WTC11 (cell line): ENCODE measurements around the gene EPHA4. TPM values are rescaled to one million over a fixed set of nuclear protein-coding genes. Genes with fewer than 3 reads are reported as not detected.

Experiments used
- ATAC-seq: fragments of 200-7000 bp; cut with Tn5 transposase; 2 replicates; pipeline ENCODE4 v1.10.0; 2021; ENCODE audit warnings: mild to moderate bottlenecking, moderate library complexity
- CTCF ChIA-PET: fragments of 300-600 bp; sonication (Branson Sonifier 250); formaldehyde crosslinking; loops from one replicate; lab custom pipeline; 2021; ENCODE audit warnings: antibody characterized with exemption; lab: Charles Lee
- POLR2A ChIA-PET: fragments of 350-600 bp; sonication (Branson Sonifier 250); formaldehyde crosslinking; loops from one replicate; lab custom pipeline; 2021; ENCODE audit warnings: antibody characterized with exemption; lab: Charles Lee
- DNase-seq: peaks from one replicate; pipeline ENCODE4 v3.0.0; 2021; ENCODE audit warnings: low spot score
- H3K27ac Mint-ChIP-seq: 2 replicates; pipeline ENCODE4 v1.8.0; 2021; ENCODE audit warnings: mixed read lengths
- H3K27me3 Mint-ChIP-seq: 2 replicates; pipeline ENCODE4 v1.8.0; 2021; ENCODE audit warnings: low read depth, mild to moderate bottlenecking, moderate library complexity, mixed read lengths
- H3K36me3 Mint-ChIP-seq: 2 replicates; pipeline ENCODE4 v1.8.0; 2021; ENCODE audit warnings: mixed read lengths
- H3K4me1 Mint-ChIP-seq: 2 replicates; pipeline ENCODE4 v1.8.0; 2022; ENCODE audit warnings: mixed read lengths
- H3K4me3 Mint-ChIP-seq: 2 replicates; pipeline ENCODE4 v1.8.0; 2021; ENCODE audit warnings: mild to moderate bottlenecking, moderate library complexity, mixed read lengths
- H3K9me3 Mint-ChIP-seq: 2 replicates; pipeline ENCODE4 v1.8.0; 2021; ENCODE audit warnings: mixed read lengths
- CBFB ChIP-seq: sonication (generic); formaldehyde crosslinking; IDR thresholded peaks from 2 replicates; pipeline ENCODE4 v1.8.1; 2022; ENCODE audit warnings: mild to moderate bottlenecking, low read depth, missing genetic modification reagents
- ESRRA ChIP-seq: sonication (generic); formaldehyde crosslinking; IDR thresholded peaks from 2 replicates; pipeline ENCODE4 v1.8.1; 2022; ENCODE audit warnings: mild to moderate bottlenecking, missing genetic modification reagents, borderline replicate concordance
- FOXJ3 ChIP-seq: sonication (generic); formaldehyde crosslinking; IDR thresholded peaks from 2 replicates; pipeline ENCODE4 v1.9.0; 2021; ENCODE audit warnings: missing genetic modification reagents, mild to moderate bottlenecking, borderline replicate concordance
- FOXK1 ChIP-seq: sonication (generic); formaldehyde crosslinking; IDR thresholded peaks from 2 replicates; pipeline ENCODE4 v1.8.0; 2022; ENCODE audit warnings: mild to moderate bottlenecking, moderate library complexity, missing genetic modification reagents
- GTF2I ChIP-seq: fragments of 250-450 bp; sonication (Bioruptor Pico); conservative IDR thresholded peaks from 2 replicates; pipeline ENCODE4 v1.4.0; 2021; ENCODE audit warnings: mild to moderate bottlenecking
- JUN ChIP-seq: sonication (generic); formaldehyde crosslinking; IDR thresholded peaks from 2 replicates; pipeline ENCODE4 v1.8.0; 2023; ENCODE audit warnings: mild to moderate bottlenecking, missing genetic modification reagents
- NFE2L1 ChIP-seq: sonication (generic); formaldehyde crosslinking; IDR thresholded peaks from 2 replicates; pipeline ENCODE4 v1.8.1; 2023; ENCODE audit warnings: missing genetic modification reagents
- NFYB ChIP-seq: sonication (generic); formaldehyde crosslinking; conservative IDR thresholded peaks from 2 replicates; pipeline ENCODE4 v1.8.0; 2022; ENCODE audit warnings: low read depth, missing genetic modification reagents
- RORB ChIP-seq: fragments of 250-450 bp; sonication (Bioruptor Pico); IDR thresholded peaks from 2 replicates; pipeline ENCODE4 v1.9.0; 2021; ENCODE audit warnings: mild to moderate bottlenecking
- SMAD3 ChIP-seq: sonication (generic); formaldehyde crosslinking; IDR thresholded peaks from 2 replicates; pipeline ENCODE4 v1.8.0; 2022; ENCODE audit warnings: missing genetic modification reagents, mild to moderate bottlenecking, borderline replicate concordance
- SOX15 ChIP-seq: fragments of 250-450 bp; sonication (Bioruptor Pico); IDR thresholded peaks from 2 replicates; pipeline ENCODE4 v1.9.0; 2021; ENCODE audit warnings: mild to moderate bottlenecking
- ZNF138 ChIP-seq: sonication (generic); formaldehyde crosslinking; conservative IDR thresholded peaks from 2 replicates; pipeline ENCODE4 v1.8.1; 2022; ENCODE audit warnings: mild to moderate bottlenecking, moderate library complexity, missing genetic modification reagents
- ZNF232 ChIP-seq: sonication (generic); formaldehyde crosslinking; IDR thresholded peaks from 2 replicates; pipeline ENCODE4 v1.8.0; 2022; ENCODE audit warnings: mild to moderate bottlenecking, missing genetic modification reagents
- ZNF317 ChIP-seq: sonication (generic); formaldehyde crosslinking; IDR thresholded peaks from 2 replicates; pipeline ENCODE4 v1.8.1; 2023; ENCODE audit warnings: low read depth, mild to moderate bottlenecking, moderate library complexity, missing genetic modification reagents, borderline replicate concordance
- total RNA-seq: library from RNA; stranded (reverse); gene quantifications from 3 replicates; pipeline ENCODE4 v1.2.3, GENCODE V29; 2021
- TF ChIP-seq, protein P1 (sequence below): sonication (generic); formaldehyde crosslinking; conservative IDR thresholded peaks from 2 replicates; pipeline ENCODE4 v1.8.1; 2023; ENCODE audit warnings: mild to moderate bottlenecking, low read depth, missing genetic modification reagents, moderate library complexity
- TF ChIP-seq, protein P2 (sequence below): fragments of 250-450 bp; sonication (Bioruptor Pico); IDR thresholded peaks from 2 replicates; pipeline ENCODE4 v1.9.0; 2021; ENCODE audit warnings: mild to moderate bottlenecking
- TF ChIP-seq, protein P3 (sequence below): sonication (generic); formaldehyde crosslinking; IDR thresholded peaks from 2 replicates; pipeline ENCODE4 v1.8.0; 2022; ENCODE audit warnings: mild to moderate bottlenecking, missing genetic modification reagents
- TF ChIP-seq, protein P4 (sequence below): fragments of 200-600 bp; IDR thresholded peaks from 2 replicates; pipeline ENCODE4 v1.8.0; 2022; ENCODE audit warnings: antibody characterized with exemption
- TF ChIP-seq, protein P5 (sequence below): sonication (generic); formaldehyde crosslinking; IDR thresholded peaks from 2 replicates; pipeline ENCODE4 v1.8.1; 2023; ENCODE audit warnings: mild to moderate bottlenecking, missing genetic modification reagents, moderate library complexity
- TF ChIP-seq, protein P6 (sequence below): fragments of 250-450 bp; sonication (Bioruptor Pico); conservative IDR thresholded peaks from 2 replicates; pipeline ENCODE4 v1.9.0; 2021; ENCODE audit warnings: mild to moderate bottlenecking

The EPHA4 gene
- total RNA-seq, 1 experiment from 2014 or later = 11.0 TPM

DNA sequence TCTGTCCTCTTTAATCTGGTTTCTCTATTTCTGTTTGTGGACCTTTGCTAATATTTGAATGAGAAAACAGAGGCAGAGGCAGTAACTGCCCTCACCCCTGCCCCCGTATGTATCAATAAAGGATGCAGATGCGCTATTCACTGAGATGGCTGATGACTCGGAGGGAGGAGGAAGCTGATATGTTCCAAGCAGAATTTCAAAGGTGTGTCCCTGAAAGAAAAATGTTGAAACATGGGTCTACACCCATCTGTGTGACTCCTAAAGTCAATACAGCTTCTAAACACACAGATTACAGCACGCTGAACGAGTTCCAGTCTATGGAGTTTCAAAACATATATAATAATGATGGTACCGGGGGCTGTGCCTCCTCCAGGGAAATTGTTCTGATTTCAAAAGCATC, 38.8 kb downstream of the EPHA4 start:
- ATAC-seq (no peak), DNase-seq (no peak)
- peaks cover 3% of the 10 kb centered on the region; the same call in 1 of the 2 replicates for H3K9me3 Mint-ChIP-seq
- H3K36me3 Mint-ChIP-seq = 0 out of 2 replicates have a peak, but pooled peaks cover 2% of the 10 kb centered on the region
- TF ChIP-seq GTF2I (CRISPR knock-in tag) = no peak
- TF ChIP-seq, protein P1, sequence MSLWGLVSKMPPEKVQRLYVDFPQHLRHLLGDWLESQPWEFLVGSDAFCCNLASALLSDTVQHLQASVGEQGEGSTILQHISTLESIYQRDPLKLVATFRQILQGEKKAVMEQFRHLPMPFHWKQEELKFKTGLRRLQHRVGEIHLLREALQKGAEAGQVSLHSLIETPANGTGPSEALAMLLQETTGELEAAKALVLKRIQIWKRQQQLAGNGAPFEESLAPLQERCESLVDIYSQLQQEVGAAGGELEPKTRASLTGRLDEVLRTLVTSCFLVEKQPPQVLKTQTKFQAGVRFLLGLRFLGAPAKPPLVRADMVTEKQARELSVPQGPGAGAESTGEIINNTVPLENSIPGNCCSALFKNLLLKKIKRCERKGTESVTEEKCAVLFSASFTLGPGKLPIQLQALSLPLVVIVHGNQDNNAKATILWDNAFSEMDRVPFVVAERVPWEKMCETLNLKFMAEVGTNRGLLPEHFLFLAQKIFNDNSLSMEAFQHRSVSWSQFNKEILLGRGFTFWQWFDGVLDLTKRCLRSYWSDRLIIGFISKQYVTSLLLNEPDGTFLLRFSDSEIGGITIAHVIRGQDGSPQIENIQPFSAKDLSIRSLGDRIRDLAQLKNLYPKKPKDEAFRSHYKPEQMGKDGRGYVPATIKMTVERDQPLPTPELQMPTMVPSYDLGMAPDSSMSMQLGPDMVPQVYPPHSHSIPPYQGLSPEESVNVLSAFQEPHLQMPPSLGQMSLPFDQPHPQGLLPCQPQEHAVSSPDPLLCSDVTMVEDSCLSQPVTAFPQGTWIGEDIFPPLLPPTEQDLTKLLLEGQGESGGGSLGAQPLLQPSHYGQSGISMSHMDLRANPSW (CRISPR knock-in tag) = no peak
- TF ChIP-seq, protein P2, sequence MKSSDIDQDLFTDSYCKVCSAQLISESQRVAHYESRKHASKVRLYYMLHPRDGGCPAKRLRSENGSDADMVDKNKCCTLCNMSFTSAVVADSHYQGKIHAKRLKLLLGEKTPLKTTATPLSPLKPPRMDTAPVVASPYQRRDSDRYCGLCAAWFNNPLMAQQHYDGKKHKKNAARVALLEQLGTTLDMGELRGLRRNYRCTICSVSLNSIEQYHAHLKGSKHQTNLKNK = no peak
- TF ChIP-seq, protein P3, sequence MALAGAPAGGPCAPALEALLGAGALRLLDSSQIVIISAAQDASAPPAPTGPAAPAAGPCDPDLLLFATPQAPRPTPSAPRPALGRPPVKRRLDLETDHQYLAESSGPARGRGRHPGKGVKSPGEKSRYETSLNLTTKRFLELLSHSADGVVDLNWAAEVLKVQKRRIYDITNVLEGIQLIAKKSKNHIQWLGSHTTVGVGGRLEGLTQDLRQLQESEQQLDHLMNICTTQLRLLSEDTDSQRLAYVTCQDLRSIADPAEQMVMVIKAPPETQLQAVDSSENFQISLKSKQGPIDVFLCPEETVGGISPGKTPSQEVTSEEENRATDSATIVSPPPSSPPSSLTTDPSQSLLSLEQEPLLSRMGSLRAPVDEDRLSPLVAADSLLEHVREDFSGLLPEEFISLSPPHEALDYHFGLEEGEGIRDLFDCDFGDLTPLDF (CRISPR knock-in tag) = no peak
- no peaks in the 10 kb centered on the region for H3K27me3 Mint-ChIP-seq
- ChIA-PET POLR2A (interaction anchor here (0.5 kb wide), 1 partner anchor 411 kb away, joined by 8 read pairs; no protein-coding TSS in a partner anchor), CTCF (interaction anchor here (1.1 kb wide), 1 partner anchor 40 kb away, joined by 5 read pairs; no protein-coding TSS in a partner anchor)
- H3K4me3 Mint-ChIP-seq = no peak overlapping the region
- H3K27ac Mint-ChIP-seq = no peak overlapping the region
- peaks cover 21% of the 10 kb centered on the region for H3K4me1 Mint-ChIP-seq

DNA sequence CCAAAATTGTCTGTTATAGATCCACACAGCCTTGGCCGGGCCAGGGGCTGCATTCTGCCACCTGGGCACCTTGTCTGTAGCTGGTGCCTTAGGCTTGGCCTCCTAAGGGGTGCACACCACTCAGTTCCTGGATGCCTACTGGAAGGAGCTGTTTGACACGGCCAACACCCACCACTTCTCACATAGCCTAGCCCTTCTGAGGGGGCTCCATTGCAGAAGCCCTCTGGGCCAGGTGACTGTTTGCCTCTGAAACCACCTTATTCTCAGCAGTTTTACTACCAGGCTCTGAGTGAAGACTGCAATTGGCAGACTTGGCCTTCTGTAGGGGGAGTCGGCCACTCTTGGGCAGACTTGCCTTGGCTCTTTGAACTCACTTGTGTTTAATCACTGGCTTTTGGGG, 39.5 kb downstream of the EPHA4 start:
- H3K4me3 Mint-ChIP-seq = no peak overlapping the region

More for the DNA sequence above, 39.5 kb downstream of the EPHA4 start:
- no peak for ATAC-seq
- TF ChIP-seq JUN (CRISPR knock-in tag) (no peak), CBFB (no peak), FOXJ3 (CRISPR knock-in tag) (no peak), RORB (no peak), FOXK1 (no peak), ZNF138 (CRISPR knock-in tag) (no peak), SOX15 (CRISPR knock-in tag) (no peak), NFYB (CRISPR knock-in tag) (no peak), ZNF232 (CRISPR knock-in tag) (no peak), ZNF317 (no peak), ESRRA (CRISPR knock-in tag) (no peak), SMAD3 (CRISPR knock-in tag) (no peak), NFE2L1 (CRISPR knock-in tag) (no peak)
- TF ChIP-seq, protein P4, sequence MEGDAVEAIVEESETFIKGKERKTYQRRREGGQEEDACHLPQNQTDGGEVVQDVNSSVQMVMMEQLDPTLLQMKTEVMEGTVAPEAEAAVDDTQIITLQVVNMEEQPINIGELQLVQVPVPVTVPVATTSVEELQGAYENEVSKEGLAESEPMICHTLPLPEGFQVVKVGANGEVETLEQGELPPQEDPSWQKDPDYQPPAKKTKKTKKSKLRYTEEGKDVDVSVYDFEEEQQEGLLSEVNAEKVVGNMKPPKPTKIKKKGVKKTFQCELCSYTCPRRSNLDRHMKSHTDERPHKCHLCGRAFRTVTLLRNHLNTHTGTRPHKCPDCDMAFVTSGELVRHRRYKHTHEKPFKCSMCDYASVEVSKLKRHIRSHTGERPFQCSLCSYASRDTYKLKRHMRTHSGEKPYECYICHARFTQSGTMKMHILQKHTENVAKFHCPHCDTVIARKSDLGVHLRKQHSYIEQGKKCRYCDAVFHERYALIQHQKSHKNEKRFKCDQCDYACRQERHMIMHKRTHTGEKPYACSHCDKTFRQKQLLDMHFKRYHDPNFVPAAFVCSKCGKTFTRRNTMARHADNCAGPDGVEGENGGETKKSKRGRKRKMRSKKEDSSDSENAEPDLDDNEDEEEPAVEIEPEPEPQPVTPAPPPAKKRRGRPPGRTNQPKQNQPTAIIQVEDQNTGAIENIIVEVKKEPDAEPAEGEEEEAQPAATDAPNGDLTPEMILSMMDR = no peak
- TF ChIP-seq, protein P5, sequence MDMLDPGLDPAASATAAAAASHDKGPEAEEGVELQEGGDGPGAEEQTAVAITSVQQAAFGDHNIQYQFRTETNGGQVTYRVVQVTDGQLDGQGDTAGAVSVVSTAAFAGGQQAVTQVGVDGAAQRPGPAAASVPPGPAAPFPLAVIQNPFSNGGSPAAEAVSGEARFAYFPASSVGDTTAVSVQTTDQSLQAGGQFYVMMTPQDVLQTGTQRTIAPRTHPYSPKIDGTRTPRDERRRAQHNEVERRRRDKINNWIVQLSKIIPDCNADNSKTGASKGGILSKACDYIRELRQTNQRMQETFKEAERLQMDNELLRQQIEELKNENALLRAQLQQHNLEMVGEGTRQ (CRISPR knock-in tag) = no peak
- TF ChIP-seq, protein P6, sequence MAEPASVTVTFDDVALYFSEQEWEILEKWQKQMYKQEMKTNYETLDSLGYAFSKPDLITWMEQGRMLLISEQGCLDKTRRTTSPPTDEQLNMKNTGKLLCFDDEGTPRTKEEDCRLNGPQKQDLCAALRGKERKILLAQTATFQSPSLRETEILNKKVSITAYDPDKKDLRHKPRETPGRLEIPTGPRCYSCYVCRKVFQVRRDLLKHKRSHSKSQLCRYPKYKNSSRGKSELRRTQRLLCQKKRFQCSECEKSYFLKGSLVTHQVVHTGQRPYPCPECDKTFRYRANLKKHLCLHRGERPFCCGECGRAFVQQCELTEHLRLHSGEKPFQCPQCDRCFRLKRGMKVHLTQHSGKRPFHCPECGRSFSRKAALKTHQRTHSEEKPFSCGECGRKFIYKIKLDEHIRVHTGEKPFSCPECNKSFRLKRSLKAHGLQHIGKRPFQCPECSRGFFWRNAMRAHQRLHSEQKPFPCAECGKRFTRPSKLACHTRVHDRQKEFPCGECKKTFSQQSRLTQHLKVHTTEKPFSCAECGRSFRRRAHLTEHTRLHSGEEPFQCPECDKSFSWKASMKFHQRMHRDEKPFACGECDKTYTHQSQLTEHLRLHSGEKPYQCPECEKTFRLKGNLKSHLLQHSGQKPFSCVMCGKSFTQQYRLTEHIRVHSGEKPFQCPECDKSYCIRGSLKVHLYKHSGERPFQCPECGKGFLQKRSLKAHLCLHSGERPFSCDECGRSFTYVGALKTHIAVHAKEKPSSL (CRISPR knock-in tag) = no peak
- TF ChIP-seq, all 79 proteins: peak for 0
- no peak for DNase-seq
- Mint-ChIP-seq H3K4me1 (peaks cover 26% of the 10 kb centered on the region), H3K27ac (no peak overlapping the region), H3K27me3 (no peaks in the 10 kb centered on the region), H3K36me3 (0 out of 2 replicates have a peak, but pooled peaks cover 2% of the 10 kb centered on the region), H3K9me3 (peaks cover 3% of the 10 kb centered on the region; the same call in 1 of the 2 replicates)
- POLR2A ChIA-PET = interaction anchor here (0.7 kb wide), 1 partner anchor 1409 kb away, joined by 4 read pairs; no protein-coding TSS in a partner anchor
- CTCF ChIA-PET = interaction anchor here (0.7 to 1.1 kb wide), 2 partner anchors 41 to 512 kb away, joined by 4 to 5 read pairs; no protein-coding TSS in a partner anchor
